GM12873 (cell line): ENCODE results near the gene PNN.

Source experiments
- CTCF ChIP-seq: IDR thresholded peaks from 2 replicates; pipeline ENCODE4 v1.5.1; 2012; ENCODE audit warnings: low read depth, mild to moderate bottlenecking, moderate library complexity, low read length, control low read depth; ENCODE audit not compliant: insufficient read depth; ENCODE audit errors: missing control alignments

Gene PNN

GRCh38 chr14:39177168-39177545 is 2.1 kb downstream of the PNN start:
- TF ChIP-seq CTCF, result no peak

DNA sequence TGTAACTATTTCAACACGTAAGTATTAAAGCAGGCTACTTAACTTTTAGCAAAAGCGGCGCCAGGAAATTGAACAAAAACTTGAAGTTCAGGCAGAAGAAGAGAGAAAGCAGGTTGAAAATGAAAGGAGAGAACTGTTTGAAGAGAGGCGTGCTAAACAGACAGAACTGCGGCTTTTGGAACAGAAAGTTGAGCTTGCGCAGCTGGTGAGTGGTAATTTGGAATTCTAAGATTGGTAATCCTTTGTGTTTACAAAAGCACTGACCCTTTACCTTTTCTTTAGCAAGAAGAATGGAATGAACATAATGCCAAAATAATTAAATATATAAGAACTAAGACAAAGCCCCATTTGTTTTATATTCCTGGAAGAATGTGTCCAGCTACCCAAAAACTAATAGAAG is 4.0 kb downstream of the PNN start:
- TF ChIP-seq CTCF, result no peak

GRCh38 chr14:39180553-39180952 is 5.5 kb downstream of the PNN start:
- TF ChIP-seq CTCF, result no peak

DNA sequence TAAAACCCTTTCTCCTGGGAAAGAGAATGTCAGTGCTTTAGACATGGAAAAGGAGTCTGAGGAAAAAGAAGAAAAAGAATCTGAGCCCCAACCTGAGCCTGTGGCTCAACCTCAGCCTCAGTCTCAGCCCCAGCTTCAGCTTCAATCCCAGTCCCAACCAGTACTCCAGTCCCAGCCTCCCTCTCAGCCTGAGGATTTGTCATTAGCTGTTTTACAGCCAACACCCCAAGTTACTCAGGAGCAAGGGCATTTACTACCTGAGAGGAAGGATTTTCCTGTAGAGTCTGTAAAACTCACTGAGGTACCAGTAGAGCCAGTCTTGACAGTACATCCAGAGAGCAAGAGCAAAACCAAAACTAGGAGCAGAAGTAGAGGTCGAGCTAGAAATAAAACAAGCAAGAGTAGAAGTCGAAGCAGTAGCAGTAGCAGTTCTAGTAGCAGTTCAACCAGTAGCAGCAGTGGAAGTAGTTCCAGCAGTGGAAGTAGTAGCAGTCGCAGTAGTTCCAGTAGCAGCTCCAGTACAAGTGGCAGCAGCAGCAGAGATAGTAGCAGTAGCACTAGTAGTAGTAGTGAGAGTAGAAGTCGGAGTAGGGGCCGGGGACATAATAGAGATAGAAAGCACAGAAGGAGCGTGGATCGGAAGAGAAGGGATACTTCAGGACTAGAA is 6.1 kb downstream of the PNN start:
- TF ChIP-seq CTCF, result no peak

GRCh38 chr14:39181693-39182047 is 6.6 kb downstream of the PNN start:
- TF ChIP-seq CTCF, result no peak

DNA sequence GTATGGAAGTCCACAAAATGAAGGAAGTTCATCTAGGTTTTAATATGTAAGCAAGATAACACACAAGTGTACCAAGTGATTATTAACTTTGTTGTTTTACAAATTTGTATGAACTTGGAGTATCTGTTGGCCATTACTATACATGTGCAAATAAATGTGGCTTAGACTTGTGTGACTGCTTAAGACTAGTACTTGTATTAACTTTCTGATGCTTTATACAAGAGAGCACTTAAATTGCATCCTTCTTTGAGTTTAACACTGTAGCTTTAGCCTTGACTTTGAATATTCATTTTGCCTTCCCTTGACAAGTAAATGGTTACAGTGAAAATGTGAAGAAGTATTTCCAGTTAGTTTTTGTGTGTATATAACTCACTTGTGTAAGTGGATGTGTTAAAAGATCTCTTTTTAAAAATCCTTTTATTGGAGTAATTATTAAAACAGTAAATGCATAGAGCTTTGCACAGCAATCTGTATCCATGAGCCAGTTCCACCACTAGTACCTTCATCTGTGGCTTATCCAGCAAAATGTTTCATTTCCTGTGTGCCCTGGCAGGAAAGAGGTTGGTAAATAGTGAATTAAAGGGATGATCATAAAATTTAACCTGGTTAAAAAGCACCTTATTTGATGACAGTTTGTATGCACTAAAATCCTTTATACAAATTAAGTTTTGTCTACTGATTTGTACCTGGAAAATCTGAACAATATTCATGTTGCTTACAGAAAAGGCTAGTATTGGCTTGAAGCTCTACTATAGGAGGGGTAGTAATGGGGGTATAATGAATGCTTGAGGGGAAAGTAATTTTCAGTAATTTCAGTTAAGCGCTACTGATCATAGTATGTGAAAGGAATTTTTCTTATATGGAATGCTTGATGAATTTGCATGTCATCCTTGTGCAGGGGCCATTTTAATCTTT is 8.0 kb downstream of the PNN start:
- TF ChIP-seq CTCF, result no peak

DNA sequence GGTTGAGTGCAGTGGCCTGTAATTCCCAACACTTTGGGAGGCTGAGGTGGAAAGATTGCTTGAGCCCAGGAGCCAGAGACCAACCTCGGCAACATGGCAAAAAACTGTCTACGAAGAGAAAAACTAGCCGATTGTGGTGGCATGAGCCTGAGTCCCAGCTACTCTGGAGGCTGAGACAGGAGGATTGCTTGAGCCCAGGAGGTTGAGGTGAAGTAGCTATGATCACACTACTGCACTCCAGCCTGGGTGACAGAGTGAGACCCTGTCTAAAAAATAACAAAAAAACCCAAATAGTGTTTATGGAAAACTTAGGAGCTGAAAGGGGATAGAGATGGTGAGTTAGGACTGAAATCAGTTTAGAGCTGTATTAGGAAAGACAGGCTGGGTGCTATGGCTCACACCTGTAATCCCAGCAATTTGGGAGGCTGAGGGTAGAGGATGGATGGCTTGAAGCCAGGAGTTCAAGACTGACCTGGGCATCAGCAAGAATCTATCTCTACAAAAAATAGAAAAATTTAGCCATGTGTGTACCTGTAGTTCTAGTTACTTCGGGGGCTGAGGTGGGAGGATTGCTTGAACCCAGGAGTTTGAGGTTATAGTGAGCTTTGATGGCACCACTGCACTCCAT is 9.7 kb downstream of the PNN start:
- TF ChIP-seq CTCF, result no peak
